IMR-90 (cell line): ENCODE measurements around the gene URM1. TPM values are rescaled to one million over a fixed set of nuclear protein-coding genes. Genes with fewer than 3 reads are reported as not detected.

ENCODE experiments used
- ATAC-seq: fragments of 200-7000 bp; cut with Tn5 transposase; 2 replicates; pipeline ENCODE4 v1.9.1; 2020; ENCODE audit warnings: low read depth, mild to moderate bottlenecking, moderate library complexity
- BruUV-seq: library from RNA; stranded (reverse); fragments of 400-500 nt; replicated peaks from 2 replicates; lab custom pipeline; 2021; lab: Mats Ljungman, UMichigan
- CTCF ChIA-PET: fragments of 300-600 bp; formaldehyde crosslinking; extraction: SDS; loops from one replicate; lab custom pipeline; 2021; ENCODE audit warnings: antibody characterized with exemption; lab: Yijun Ruan, JAX
- POLR2A ChIA-PET: fragments of 300-600 bp; sonication (Branson Sonifier 250); formaldehyde crosslinking; loops from one replicate; lab custom pipeline; 2022; ENCODE audit warnings: antibody characterized with exemption; ENCODE audit not compliant: unreplicated experiment; lab: Charles Lee
- DNase-seq: peaks from one replicate; pipeline ENCODE4 v3.0.0; 2013
- H2AFZ ChIP-seq: replicated peaks from 2 replicates; pipeline ENCODE3; 2013; ENCODE audit warnings: low read length, mild to moderate bottlenecking; ENCODE audit not compliant: poor library complexity
- H2AK5ac ChIP-seq: 2 replicates; pipeline ENCODE4 v1.6.1; 2013; ENCODE audit warnings: low read depth, low read length, inconsistent platforms
- H2AK9ac ChIP-seq: replicated peaks from 2 replicates; pipeline ENCODE3; 2013; ENCODE audit warnings: mild to moderate bottlenecking, low read depth, low read length, moderate library complexity; ENCODE audit not compliant: poor library complexity
- H2BK120ac ChIP-seq: 2 replicates; pipeline ENCODE4 v1.6.1; 2013; ENCODE audit warnings: low read depth, low read length, inconsistent platforms
- H2BK15ac ChIP-seq: 3 replicates; pipeline ENCODE4 v1.6.1; 2013; ENCODE audit warnings: low read depth, low read length, inconsistent platforms
- H2BK20ac ChIP-seq: 2 replicates; pipeline ENCODE4 v1.6.1; 2013; ENCODE audit warnings: low read depth, mild to moderate bottlenecking, inconsistent platforms, low read length, moderate library complexity
- H2BK5ac ChIP-seq: 2 replicates; pipeline ENCODE4 v1.6.1; 2013; ENCODE audit warnings: mild to moderate bottlenecking, low read depth, low read length, inconsistent platforms; ENCODE audit not compliant: poor library complexity, severe bottlenecking
- H3K14ac ChIP-seq: replicated peaks from 2 replicates; pipeline ENCODE4 v1.6.1; 2013; ENCODE audit warnings: low read depth, low read length, inconsistent platforms
- H3K18ac ChIP-seq: 2 replicates; pipeline ENCODE4 v1.6.1; 2013; ENCODE audit warnings: low read depth, low read length, control low read depth
- H3K23ac ChIP-seq: 2 replicates; pipeline ENCODE4 v1.6.1; 2013; ENCODE audit warnings: low read depth, low read length, inconsistent platforms
- H3K27ac ChIP-seq: 2 replicates; pipeline ENCODE4 v1.5.1; 2013; ENCODE audit warnings: mild to moderate bottlenecking, control low read depth, low read length; ENCODE audit not compliant: insufficient read depth
- H3K27me3 ChIP-seq: 2 replicates; pipeline ENCODE4 v1.6.1; 2013; ENCODE audit warnings: low read length; ENCODE audit not compliant: control insufficient read depth, insufficient read depth
- H3K36me3 ChIP-seq: 2 replicates; pipeline ENCODE4 v1.6.1; 2013; ENCODE audit warnings: low read length, mixed read lengths; ENCODE audit not compliant: control insufficient read depth, insufficient read depth
- H3K4ac ChIP-seq: 2 replicates; pipeline ENCODE4 v1.6.1; 2013; ENCODE audit warnings: low read depth, low read length, inconsistent platforms
- H3K4me1 ChIP-seq: 2 replicates; pipeline ENCODE4 v1.6.1; 2013; ENCODE audit warnings: low read length, mixed read lengths; ENCODE audit not compliant: control insufficient read depth, insufficient read depth
- H3K4me2 ChIP-seq: 2 replicates; pipeline ENCODE4 v1.6.1; 2013; ENCODE audit warnings: low read depth, mild to moderate bottlenecking, control low read depth, low read length, moderate library complexity
- H3K4me3 ChIP-seq: 2 replicates; pipeline ENCODE4 v1.5.1; 2013; ENCODE audit warnings: low read depth, mild to moderate bottlenecking, control low read depth, low read length, moderate library complexity; ENCODE audit not compliant: insufficient read depth
- H3K56ac ChIP-seq: 2 replicates; pipeline ENCODE4 v1.6.1; 2013; ENCODE audit warnings: low read length, inconsistent platforms; ENCODE audit not compliant: insufficient read depth; ENCODE audit errors: extremely low read depth
- H3K79me1 ChIP-seq, 2 experiments: 2 replicates each; pipeline ENCODE4 v1.6.1; 2013; ENCODE audit warnings: low read length in 2 of 2, inconsistent platforms in 1 of 2, low read depth in 1 of 2
- H3K9ac ChIP-seq: 2 replicates; pipeline ENCODE4 v1.6.1; 2013; ENCODE audit warnings: low read depth, low read length, control low read depth
- H3K9me1 ChIP-seq: 2 replicates; pipeline ENCODE4 v1.6.1; 2013; ENCODE audit warnings: low read length, inconsistent platforms; ENCODE audit not compliant: insufficient read depth
- H3K9me3 ChIP-seq: 2 replicates; pipeline ENCODE4 v1.6.1; 2013; ENCODE audit warnings: low read length; ENCODE audit not compliant: control insufficient read depth, insufficient read depth
- H4K20me1 ChIP-seq: 2 replicates; pipeline ENCODE4 v1.6.1; 2013; ENCODE audit warnings: low read length, inconsistent platforms; ENCODE audit not compliant: insufficient read depth
- H4K5ac ChIP-seq: 2 replicates; pipeline ENCODE4 v1.6.1; 2013; ENCODE audit warnings: mild to moderate bottlenecking, low read depth, low read length, control low read depth
- H4K8ac ChIP-seq, 2 experiments: 2 replicates each; pipeline ENCODE4 v1.6.1; 2013; ENCODE audit warnings: low read depth in 2 of 2, low read length in 2 of 2, control low read depth in 1 of 2, inconsistent platforms in 1 of 2
- H4K91ac ChIP-seq: 2 replicates; pipeline ENCODE4 v1.6.1; 2013; ENCODE audit warnings: low read depth, low read length, inconsistent platforms; ENCODE audit not compliant: insufficient read depth
- BHLHE40 ChIP-seq: fragments of 150-350 bp; IDR thresholded peaks from 2 replicates; pipeline ENCODE4 v1.6.1; 2016; ENCODE audit warnings: mild to moderate bottlenecking, low read depth, low read length
- CEBPB ChIP-seq: IDR thresholded peaks from 2 replicates; pipeline ENCODE4 v1.6.1; 2012; ENCODE audit warnings: low read depth, low read length, improper control_type of control experiment
- CHD1 ChIP-seq: IDR thresholded peaks from 2 replicates; pipeline ENCODE4 v1.6.1; 2012; ENCODE audit warnings: low read depth, low read length, improper control_type of control experiment
- ELK1 ChIP-seq: fragments of 150-350 bp; IDR thresholded peaks from 2 replicates; pipeline ENCODE4 v1.6.1; 2016; ENCODE audit warnings: low read depth, mild to moderate bottlenecking, low read length, moderate library complexity, borderline replicate concordance
- FOS ChIP-seq: fragments of 150-350 bp; IDR thresholded peaks from 2 replicates; pipeline ENCODE4 v1.6.1; 2016; ENCODE audit warnings: low read depth, low read length
- MAFK ChIP-seq: IDR thresholded peaks from 2 replicates; pipeline ENCODE4 v1.6.1; 2012; ENCODE audit warnings: low read depth, low read length, improper control_type of control experiment
- MAZ ChIP-seq: IDR thresholded peaks from 2 replicates; pipeline ENCODE4 v1.6.1; 2012; ENCODE audit warnings: low read depth, mild to moderate bottlenecking, low read length, improper control_type of control experiment, moderate library complexity, borderline replicate concordance
- MXI1 ChIP-seq: IDR thresholded peaks from 2 replicates; pipeline ENCODE4 v1.6.1; 2012; ENCODE audit warnings: low read depth, mild to moderate bottlenecking, low read length, moderate library complexity, borderline replicate concordance
- POLR2A ChIP-seq: IDR thresholded peaks from 2 replicates; pipeline ENCODE4 v1.6.1; 2012; ENCODE audit warnings: mild to moderate bottlenecking, low read depth, low read length
- RAD21 ChIP-seq: IDR thresholded peaks from 2 replicates; pipeline ENCODE4 v1.6.1; 2012; ENCODE audit warnings: low read length, improper control_type of control experiment
- RCOR1 ChIP-seq: IDR thresholded peaks from 2 replicates; pipeline ENCODE4 v1.6.1; 2012; ENCODE audit warnings: mild to moderate bottlenecking, low read length, improper control_type of control experiment; ENCODE audit not compliant: insufficient replicate concordance
- RFX5 ChIP-seq: IDR thresholded peaks from 2 replicates; pipeline ENCODE4 v1.8.0; 2012; ENCODE audit warnings: low read depth, mild to moderate bottlenecking, low read length, moderate library complexity
- SMC3 ChIP-seq: fragments of 150-350 bp; IDR thresholded peaks from 2 replicates; pipeline ENCODE4 v1.6.1; 2016; ENCODE audit warnings: low read depth, mild to moderate bottlenecking, antibody characterized with exemption, low read length, moderate library complexity
- USF2 ChIP-seq: fragments of 150-350 bp; IDR thresholded peaks from 2 replicates; pipeline ENCODE4 v1.6.1; 2017; ENCODE audit warnings: mild to moderate bottlenecking, antibody characterized with exemption, low read length, low read depth
- WGBS, 2 experiments: methylation state at CpG; one replicate each; pipeline versions ENCODE4 v1.1.5 to v1.1.7; 2013; ENCODE audit warnings: missing lambda C conversion rate in 2 of 2; ENCODE audit not compliant: insufficient read length in 1 of 2; ENCODE audit errors: extremely low coverage in 2 of 2; 5-methylcytosine and 5-hydroxymethylcytosine counted together
- dilution Hi-C: fragments of 300-500 bp; cut with HindIII; formaldehyde crosslinking; loops from one replicate; pipeline ENCODE4 v1.14.3; 2018; ENCODE audit warnings: low sequenced_read_pairs; ENCODE audit not compliant: unreplicated experiment
- in situ Hi-C: fragments of 300-500 bp; cut with MboI; formaldehyde crosslinking; loops from 3 replicates; pipeline ENCODE4 v1.14.3; 2019; ENCODE audit warnings: low sequenced_read_pairs, inconsistent platforms, mixed read lengths
- intact Hi-C: fragments of 100-400 bp; cut with micrococcal nuclease; formaldehyde crosslinking; loops from 2 replicates; pipeline ENCODE4 v1.10.0; 2022
- polyA plus RNA-seq, 3 experiments: library from polyadenylated mRNA; depleted of rRNA; stranded (reverse); fragments of >200 nt; gene quantifications; 2 replicates each; pipeline ENCODE4 v1.2.3, GENCODE V29; 2012; ENCODE audit warnings: low replicate concordance in 1 of 3
- total RNA-seq: library from RNA; depleted of rRNA; stranded (reverse); fragments of >200 nt; gene quantifications from 2 replicates; pipeline ENCODE4 v1.2.3, GENCODE V29; 2012

The URM1 gene
- total and polyA plus RNA-seq, 2 of the 4 experiments (the other 2 are of a cell fraction), result 33.2 to 66.9 TPM

GRCh38 chr9:128374221-128374675, 3.1 kb downstream of the URM1 start:
- POLR2A ChIA-PET, result no interaction called here
- H2AFZ ChIP-seq, result no peak overlapping the region
- no peak overlapping the region for H2BK15ac ChIP-seq
- peaks cover 14% of the 10 kb centered on the region for H3K4me1 ChIP-seq
- H2BK20ac ChIP-seq, result no peak overlapping the region
- intact Hi-C loops (no loop called here), in situ Hi-C loops (no loop called here), dilution Hi-C loops (no loop called here)
- no peak overlapping the region for H4K91ac ChIP-seq
- no peak overlapping the region for H3K4me3 ChIP-seq
- DNase-seq, result no peak
- H3K9ac ChIP-seq, result no peak overlapping the region
- H4K5ac ChIP-seq, result no peak overlapping the region
- no peak overlapping the region for H2AK5ac ChIP-seq
- TF ChIP-seq USF2 (no peak), CEBPB (no peak), MAZ (no peak), SMC3 (no peak), MAFK (no peak), BHLHE40 (no peak), RFX5 (no peak), MXI1 (no peak), FOS (no peak), RCOR1 (no peak), RAD21 (no peak), CHD1 (no peak), ELK1 (no peak), POLR2A (no peak)
- H2BK5ac ChIP-seq, result no peak overlapping the region
- H4K20me1 ChIP-seq, result 0 out of 2 replicates have a peak, but pooled peaks cover 4% of the 10 kb centered on the region
- no peak overlapping the region for H3K4ac ChIP-seq
- no peak for ATAC-seq
- H2AK9ac ChIP-seq, result peak overlapping the region; percentile 62
- no CpG with 5 or more reads among the region's 9 CpGs for WGBS, 2 experiments
- H3K27ac ChIP-seq, result no peak overlapping the region
- H3K27me3 ChIP-seq, result no peaks in the 10 kb centered on the region
- H3K4me2 ChIP-seq, result no peak overlapping the region
- BruUV-seq, result no TSS peak
- H3K9me1 ChIP-seq, result peaks cover 12% of the 10 kb centered on the region
- H3K79me1 ChIP-seq, result peaks cover 36 to 81% of the 10 kb centered on the region in 2 experiments
- H3K9me3 ChIP-seq, result no peaks in the 10 kb centered on the region
- CTCF ChIA-PET, result no interaction called here
- H3K14ac ChIP-seq, result no peak overlapping the region
- H4K8ac ChIP-seq, result no peak overlapping the region
- H3K56ac ChIP-seq, result no peak overlapping the region
- peaks cover 9% of the 10 kb centered on the region for H3K36me3 ChIP-seq
- no peak overlapping the region for H3K23ac ChIP-seq
- no peak overlapping the region for H3K18ac ChIP-seq
- no peak overlapping the region for H2BK120ac ChIP-seq
